ENCODE results near the gene KLRD1.
"Not testable (repeated sequence)": the region's sequence is repeated elsewhere in the genome, so short reads cannot be mapped to it uniquely, and the experiment has no call there.

The KLRD1 gene

GRCh38 chr12:10339053-10339840, 31.6 kb downstream of the KLRD1 start:
- no peak for DNase-seq

- not testable (repeated sequence) for DNase-seq
Observed at GRCh38 chr12:10340946-10341345, 33.3 kb downstream of the KLRD1 start.

GRCh38 chr12:10341892-10342509, 34.3 kb downstream of the KLRD1 start:
- no peak for DNase-seq

- DNase-seq, result not testable (repeated sequence)
Observed at GRCh38 chr12:10351457-10351856, 43.8 kb downstream of the KLRD1 start.

- no peak for DNase-seq
Observed at GRCh38 chr12:10354071-10354470, 46.4 kb downstream of the KLRD1 start.

GRCh38 chr12:10354502-10354901, 46.8 kb downstream of the KLRD1 start:
- no peak for DNase-seq

- no peak for DNase-seq
Observed at GRCh38 chr12:10358131-10358530, 50.5 kb downstream of the KLRD1 start.

GRCh38 chr12:10358969-10359368, 51.3 kb downstream of the KLRD1 start:
- no peak for DNase-seq

GRCh38 chr12:10361084-10361483, 53.4 kb downstream of the KLRD1 start:
- no peak for DNase-seq

- DNase-seq, result no peak
Observed at GRCh38 chr12:10361622-10362021, 54.0 kb downstream of the KLRD1 start.

GRCh38 chr12:10362325-10362724, 54.7 kb downstream of the KLRD1 start:
- DNase-seq, result no peak

GRCh38 chr12:10362828-10363657, 55.4 kb downstream of the KLRD1 start:
- no peak for DNase-seq

GRCh38 chr12:10363658-10363913, 55.9 kb downstream of the KLRD1 start:
- no peak for DNase-seq

- DNase-seq, result no peak
Observed at GRCh38 chr12:10363914-10364814, 56.5 kb downstream of the KLRD1 start.

GRCh38 chr12:10364815-10365622, 57.3 kb downstream of the KLRD1 start:
- DNase-seq, result peak; percentile 63

GRCh38 chr12:10365696-10366405, 58.2 kb downstream of the KLRD1 start:
- DNase-seq, result no peak

- DNase-seq, result no peak
Observed at GRCh38 chr12:10366875-10367274, 59.2 kb downstream of the KLRD1 start.

GRCh38 chr12:10367714-10368113, 60.0 kb downstream of the KLRD1 start:
- DNase-seq, result not testable (repeated sequence)

GRCh38 chr12:10368206-10369171, 60.8 kb downstream of the KLRD1 start:
- no peak for DNase-seq
